SW 1271 (cell line): Measurements from ENCODE around the gene COL18A1.
"Not testable (repeated sequence)": the region's sequence is repeated elsewhere in the genome, so short reads cannot be mapped to it uniquely, and the experiment has no call there.

Experiments used
- DNase-seq, 2 experiments: peaks; one replicate each; lab custom pipeline; 2025; lab: John Stamatoyannopoulos, UW

The COL18A1 gene

GRCh38 chr21:45560106-45561021, 155.4 kb downstream of the COL18A1 start:
- DNase-seq: no peak

- not testable (repeated sequence) for DNase-seq
Observed at GRCh38 chr21:45561241-45561640, 156.3 kb downstream of the COL18A1 start.

GRCh38 chr21:45562402-45562801, 157.4 kb downstream of the COL18A1 start:
- DNase-seq: no peak

- no peak for DNase-seq
Observed at GRCh38 chr21:45562965-45563364, 158.0 kb downstream of the COL18A1 start.
